ENCODE data around the gene ENTREP1. TPM values are rescaled to one million over a fixed set of nuclear protein-coding genes. Genes with fewer than 3 reads are reported as not detected.

ENTREP1 gene
- total and polyA plus RNA-seq, 8 donors, result 2.0 to 40.2 (median 11.3) TPM

- TF ChIP-seq EP300 (IDR thresholded peaks at IDR 0.05), result no peak
- no peak for TF ChIP-seq POLR2AphosphoS5 (IDR thresholded peaks at IDR 0.05)
- no peak for TF ChIP-seq CTCF (IDR thresholded peaks at IDR 0.05)
- TF ChIP-seq POLR2A (IDR thresholded peaks at IDR 0.05), result no peak
- intact Hi-C loops (cut with DNase I; ENCODE audit: low total_unique reads), result no loop called here
- 11 to 22% (median 15%) methylated on average over 1 of the region's 1 CpG for WGBS, 5 donors
- H3K36me3 ChIP-seq, result no peaks in the 10 kb centered on the region
- no peak for DNase-seq
- peaks cover 0 to 7% (median 0%) of the 10 kb centered on the region in 4 donors for H3K4me1 ChIP-seq
- H3K9me3 ChIP-seq, result no peaks in the 10 kb centered on the region
- H3K27ac ChIP-seq, result no peak overlapping the region
- no peak overlapping the region for H3K4me3 ChIP-seq
- no peaks in the 10 kb centered on the region for H3K27me3 ChIP-seq
These were observed 38.2 kb downstream of the ENTREP1 start for GRCh38 chr9:69363191-69363590.

DNA sequence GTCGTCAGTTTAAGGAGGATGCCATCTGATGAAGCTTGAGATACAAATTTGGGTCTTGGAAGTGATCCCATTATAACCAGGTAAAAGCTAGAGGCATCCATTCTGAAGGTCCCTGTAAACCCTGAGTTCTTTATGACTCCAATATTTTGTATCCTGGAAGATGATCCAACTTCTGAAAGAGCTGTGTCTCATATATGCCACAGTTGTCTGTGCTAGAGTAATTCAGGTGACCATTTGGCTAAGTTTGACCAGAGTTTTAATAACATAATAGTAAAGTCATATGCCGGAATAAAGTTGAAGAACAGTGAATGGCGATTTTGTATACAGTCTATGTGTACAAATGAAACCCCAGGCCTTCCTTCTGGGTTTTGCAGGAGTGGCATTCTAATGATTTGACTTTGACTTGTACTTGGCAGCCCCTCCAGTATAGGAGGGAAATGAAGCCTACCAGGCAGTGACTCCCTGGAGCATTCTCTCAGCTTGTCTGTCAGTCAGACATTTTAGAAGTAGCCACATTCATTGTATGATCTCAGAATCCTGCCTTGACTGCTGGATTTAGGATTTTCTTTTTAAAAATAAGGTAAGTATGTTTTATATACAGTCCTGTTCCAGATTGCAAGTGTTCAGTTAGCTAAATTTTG is 39.6 kb downstream of the ENTREP1 start:
- no peak for DNase-seq
- H3K4me3 ChIP-seq, result no peak overlapping the region
- H3K4me1 ChIP-seq, result peaks cover 0 to 7% (median 0%) of the 10 kb centered on the region in 4 donors
- no peaks in the 10 kb centered on the region for H3K9me3 ChIP-seq
- H3K27me3 ChIP-seq, result no peaks in the 10 kb centered on the region
- TF ChIP-seq EP300 (IDR thresholded peaks at IDR 0.05) (no peak), POLR2A (IDR thresholded peaks at IDR 0.05) (no peak), POLR2AphosphoS5 (IDR thresholded peaks at IDR 0.05) (no peak), CTCF (IDR thresholded peaks at IDR 0.05) (no peak)
- H3K36me3 ChIP-seq, result no peaks in the 10 kb centered on the region
- H3K27ac ChIP-seq, result no peak overlapping the region
- intact Hi-C loops (cut with DNase I; ENCODE audit: low total_unique reads), result no loop called here
- WGBS, 5 donors, result 64 to 79% (median 65%) methylated on average over 3 of the region's 3 CpGs

- Histone ChIP-seq H3K27ac (peak overlapping the region in 3 of 5 donors; percentile 8 to 53 (median 46)), H3K36me3 (no peaks in the 10 kb centered on the region), H3K4me3 (no peak overlapping the region), H3K9me3 (no peaks in the 10 kb centered on the region), H3K4me1 (peaks cover 0 to 20% (median 7%) of the 10 kb centered on the region in 4 donors), H3K27me3 (no peaks in the 10 kb centered on the region)
- DNase-seq, result peak in 1 of 2 donors; percentile 42
- WGBS, 5 donors, result 21 to 51% (median 26%) methylated on average over 2 of the region's 2 CpGs
- intact Hi-C loops (cut with DNase I; ENCODE audit: low total_unique reads), result no loop called here
- TF ChIP-seq POLR2AphosphoS5 (IDR thresholded peaks at IDR 0.05), result peak in 1 of 3 donors; percentile 10
- TF ChIP-seq CTCF (IDR thresholded peaks at IDR 0.05), result no peak
These were observed 45.4 kb downstream of the ENTREP1 start for GRCh38 chr9:69370430-69370829.

DNA sequence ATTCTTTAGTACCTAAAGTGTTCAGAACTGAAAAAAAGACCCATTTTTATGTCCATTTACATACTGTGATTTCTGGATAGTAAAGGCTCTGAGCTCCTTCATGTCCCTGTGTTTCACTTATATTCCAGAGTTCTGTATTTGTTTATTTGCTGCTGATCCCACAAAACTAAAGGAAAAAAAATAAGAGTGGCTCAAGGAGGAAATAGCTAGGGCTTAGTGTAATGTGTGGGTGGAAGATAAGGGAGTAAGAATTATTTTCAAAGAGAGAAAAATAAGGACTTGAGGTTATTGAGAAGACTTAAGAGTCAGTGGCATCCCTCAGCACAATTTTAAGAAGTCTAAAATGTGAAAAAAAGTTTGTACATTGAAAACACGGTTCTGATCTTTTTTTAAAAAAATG is 46.0 kb downstream of the ENTREP1 start:
- 0 to 16% (median 7%) methylated on average over 1 of the region's 1 CpG for WGBS, 5 donors
- TF ChIP-seq EP300 (IDR thresholded peaks at IDR 0.05) (no peak), POLR2A (IDR thresholded peaks at IDR 0.05) (no peak), CTCF (IDR thresholded peaks at IDR 0.05) (no peak), POLR2AphosphoS5 (IDR thresholded peaks at IDR 0.05) (no peak)

More for the DNA sequence above, 46.0 kb downstream of the ENTREP1 start:
- intact Hi-C loops (cut with DNase I; ENCODE audit: low total_unique reads), result no loop called here
- Histone ChIP-seq H3K4me3 (no peak overlapping the region), H3K27me3 (no peaks in the 10 kb centered on the region), H3K36me3 (no peaks in the 10 kb centered on the region), H3K4me1 (peaks cover under 1 to 25% (median 9%) of the 10 kb centered on the region in 4 donors), H3K27ac (peak overlapping the region in 4 of 5 donors; percentile 44 to 64 (median 55)), H3K9me3 (no peaks in the 10 kb centered on the region)
- DNase-seq, result no peak

Data from stomach (tissue), 9 donors.